ENCODE results near the gene MED12L.

DNA sequence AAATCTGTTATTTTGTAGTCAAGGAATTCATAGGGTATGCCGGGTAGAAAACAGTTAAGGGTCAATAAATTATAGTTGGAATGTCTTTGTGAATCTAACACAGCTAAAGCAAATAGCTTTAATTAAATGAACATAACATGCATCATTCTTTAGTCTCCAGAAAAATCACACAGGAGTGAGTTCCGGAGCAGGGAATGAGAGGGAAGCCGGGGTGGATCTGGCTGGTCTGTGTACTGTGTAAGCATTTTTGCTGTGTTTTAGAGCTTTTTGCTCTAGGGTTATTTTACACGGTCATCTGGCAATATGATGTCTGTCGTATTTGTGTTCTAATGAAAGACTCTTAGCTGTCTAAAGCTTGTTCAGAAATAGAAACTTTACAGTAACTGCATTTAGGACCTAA lies 57.5 kb downstream of the MED12L start:
- TF ChIP-seq CBX1 (IDR thresholded peaks at IDR 0.05; ENCODE audit: low read depth) (no peak), HNRNPUL1 (IDR thresholded peaks at IDR 0.05; ENCODE audit: low read length) (no peak), SRF (CRISPR knock-in tag; IDR thresholded peaks at IDR 0.05) (no peak), ZNF41 (CRISPR knock-in tag; conservative IDR thresholded peaks at IDR 0.05) (no peak), JUND (IDR thresholded peaks at IDR 0.05; ENCODE audit: borderline replicate concordance, low read depth, low read length) (no peak), JUND (tag; IDR thresholded peaks at IDR 0.05; ENCODE audit: borderline replicate concordance, low read depth, low read length) (no peak), TCF7L2 (IDR thresholded peaks at IDR 0.05; ENCODE audit: low read depth, low read length) (no peak), HCFC1 (IDR thresholded peaks at IDR 0.05; ENCODE audit: low read depth, low read length) (no peak), TCF7 (IDR thresholded peaks at IDR 0.05; ENCODE audit: borderline replicate concordance) (no peak), CTCF (IDR thresholded peaks at IDR 0.05 in 2 of 3, conservative IDR thresholded peaks at IDR 0.05 in 1 of 3; ENCODE audit: insufficient read depth in 2 of 3, low read depth in 1 of 3, low read length in 3 of 3) (no peak), POLR2AphosphoS5 (IDR thresholded peaks at IDR 0.05; ENCODE audit: control insufficient read depth, insufficient read depth, low read depth, low read length) (no peak), KAT7 (CRISPR knock-in tag; IDR thresholded peaks at IDR 0.05; ENCODE audit: borderline replicate concordance) (no peak)
- TF ChIP-seq, protein P1, sequence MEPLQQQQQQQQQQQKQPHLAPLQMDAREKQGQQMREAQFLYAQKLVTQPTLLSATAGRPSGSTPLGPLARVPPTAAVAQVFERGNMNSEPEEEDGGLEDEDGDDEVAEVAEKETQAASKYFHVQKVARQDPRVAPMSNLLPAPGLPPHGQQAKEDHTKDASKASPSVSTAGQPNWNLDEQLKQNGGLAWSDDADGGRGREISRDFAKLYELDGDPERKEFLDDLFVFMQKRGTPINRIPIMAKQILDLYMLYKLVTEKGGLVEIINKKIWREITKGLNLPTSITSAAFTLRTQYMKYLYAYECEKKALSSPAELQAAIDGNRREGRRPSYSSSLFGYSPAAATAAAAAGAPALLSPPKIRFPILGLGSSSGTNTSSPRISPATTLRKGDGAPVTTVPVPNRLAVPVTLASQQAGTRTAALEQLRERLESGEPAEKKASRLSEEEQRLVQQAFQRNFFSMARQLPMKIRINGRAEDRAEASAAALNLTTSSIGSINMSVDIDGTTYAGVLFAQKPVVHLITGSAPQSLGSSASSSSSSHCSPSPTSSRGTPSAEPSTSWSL (CRISPR knock-in tag; IDR thresholded peaks at IDR 0.05; ENCODE audit: borderline replicate concordance), result no peak

Data from K562 (cell line).